SK-N-SH (cell line): ENCODE results near the gene CCDC88C.

ENCODE experiments used
- ELF1 ChIP-seq: IDR thresholded peaks from 2 replicates; pipeline ENCODE4 v1.4.0; 2012
- EP300 ChIP-seq, 2 experiments: IDR thresholded peaks; 2 replicates each; pipeline versions ENCODE4 v1.4.0 to v1.6.1; 2012; ENCODE audit warnings: borderline replicate concordance in 1 of 2, low read depth in 1 of 2, low read length in 1 of 2
- EZH2phosphoT487 ChIP-seq: fragments of 200-600 bp; sonication (generic); IDR thresholded peaks from 2 replicates; pipeline ENCODE4 v1.6.1; 2017; ENCODE audit warnings: low read depth, mixed run types, mild to moderate bottlenecking, antibody characterized with exemption, moderate library complexity, borderline replicate concordance
- FOXM1 ChIP-seq: IDR thresholded peaks from 2 replicates; pipeline ENCODE4 v1.4.0; 2012; ENCODE audit warnings: low read depth, mild to moderate bottlenecking
- POLR2AphosphoS5 ChIP-seq: IDR thresholded peaks from 2 replicates; pipeline ENCODE4 v1.6.1; 2012; ENCODE audit warnings: low read depth, low read length
- RXRA ChIP-seq: IDR thresholded peaks from 2 replicates; pipeline ENCODE4 v1.4.0; 2012; ENCODE audit warnings: low read depth, mild to moderate bottlenecking, borderline replicate concordance
- TF ChIP-seq, protein P1 (sequence below): fragments of 200-600 bp; sonication (generic); IDR thresholded peaks from 2 replicates; pipeline ENCODE4 v1.6.1; 2017; ENCODE audit warnings: antibody characterized with exemption, mild to moderate bottlenecking, moderate library complexity

DNA sequence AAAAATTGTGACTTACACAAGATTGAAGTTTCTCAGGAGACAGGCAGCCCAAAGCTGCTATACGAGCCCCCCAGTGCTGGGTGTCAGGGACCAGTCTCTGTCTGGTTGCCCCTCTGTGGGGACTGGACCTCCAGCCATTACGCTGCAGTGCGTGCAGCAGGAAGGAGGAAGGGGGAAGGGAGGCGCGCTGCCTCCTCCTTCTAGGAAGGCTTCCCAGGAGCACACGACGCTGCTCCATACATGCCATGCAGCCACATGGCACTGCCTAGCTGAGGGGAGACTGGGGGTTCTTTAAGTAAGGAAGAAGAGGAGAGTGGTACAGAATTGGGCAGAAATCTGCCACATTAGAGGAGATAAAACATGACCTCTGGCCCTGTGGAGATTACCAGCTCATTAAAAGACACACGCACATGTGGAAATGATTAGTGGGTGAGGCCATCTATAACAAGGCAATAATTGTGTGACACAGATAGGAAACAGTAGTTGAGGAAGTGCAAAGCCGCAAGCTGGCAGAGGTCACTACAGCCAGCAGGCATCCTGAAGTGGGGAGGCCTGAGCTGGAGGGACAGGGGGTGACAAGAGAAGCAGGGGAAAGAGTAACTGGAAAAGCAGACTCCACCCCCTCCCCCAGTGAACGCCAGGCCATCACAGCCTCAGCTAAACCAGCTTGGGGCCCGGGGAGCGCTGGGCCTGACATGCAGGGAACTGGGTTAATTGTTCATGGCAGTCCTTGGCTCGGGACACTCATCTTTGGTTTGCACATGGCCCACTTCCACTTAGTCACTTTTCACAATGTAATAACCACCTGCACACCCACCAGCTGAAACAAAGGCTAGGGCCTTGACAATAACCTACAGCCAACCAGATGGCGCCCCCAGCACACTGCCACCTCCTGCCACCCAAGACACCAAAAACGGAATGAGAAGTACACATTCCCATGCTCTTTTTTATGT, 39.6 kb downstream of the CCDC88C start:
- TF ChIP-seq, protein P1, sequence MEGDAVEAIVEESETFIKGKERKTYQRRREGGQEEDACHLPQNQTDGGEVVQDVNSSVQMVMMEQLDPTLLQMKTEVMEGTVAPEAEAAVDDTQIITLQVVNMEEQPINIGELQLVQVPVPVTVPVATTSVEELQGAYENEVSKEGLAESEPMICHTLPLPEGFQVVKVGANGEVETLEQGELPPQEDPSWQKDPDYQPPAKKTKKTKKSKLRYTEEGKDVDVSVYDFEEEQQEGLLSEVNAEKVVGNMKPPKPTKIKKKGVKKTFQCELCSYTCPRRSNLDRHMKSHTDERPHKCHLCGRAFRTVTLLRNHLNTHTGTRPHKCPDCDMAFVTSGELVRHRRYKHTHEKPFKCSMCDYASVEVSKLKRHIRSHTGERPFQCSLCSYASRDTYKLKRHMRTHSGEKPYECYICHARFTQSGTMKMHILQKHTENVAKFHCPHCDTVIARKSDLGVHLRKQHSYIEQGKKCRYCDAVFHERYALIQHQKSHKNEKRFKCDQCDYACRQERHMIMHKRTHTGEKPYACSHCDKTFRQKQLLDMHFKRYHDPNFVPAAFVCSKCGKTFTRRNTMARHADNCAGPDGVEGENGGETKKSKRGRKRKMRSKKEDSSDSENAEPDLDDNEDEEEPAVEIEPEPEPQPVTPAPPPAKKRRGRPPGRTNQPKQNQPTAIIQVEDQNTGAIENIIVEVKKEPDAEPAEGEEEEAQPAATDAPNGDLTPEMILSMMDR: no peak
- TF ChIP-seq ELF1 (no peak), EP300 (IDR thresholded peaks at IDR 0.05; ENCODE audit: borderline replicate concordance in 1 of 2, low read depth in 1 of 2, low read length in 1 of 2) (peak; percentile 9 to 92; a peak in 2 of 4 replicates), POLR2AphosphoS5 (peak; percentile 61; the same call in 1 of the 2 replicates), FOXM1 (no peak), EZH2phosphoT487 (no peak), RXRA (no peak)
